Measurements from ENCODE around the gene MRM3. TPM values are rescaled to one million over a fixed set of nuclear protein-coding genes. Genes with fewer than 3 reads are reported as not detected.
"Not testable (repeated sequence)": the region's sequence is repeated elsewhere in the genome, so short reads cannot be mapped to it uniquely, and the experiment has no call there.

The MRM3 gene
- total RNA-seq, 4 donors from 2014 or later: 3.2 to 20.8 (median 11.6) TPM

GRCh38 chr17:746181-746580 lies 36.0 kb upstream of the MRM3 start:
- Histone ChIP-seq H3K4me3 (no peak overlapping the region), H3K27ac (no peak overlapping the region), H3K36me3 (no peaks in the 10 kb centered on the region), H3K4me1 (peaks cover 0 to 12% of the 10 kb centered on the region in 2 donors), H3K27me3 (no peaks in the 10 kb centered on the region), H3K9me3 (no peaks in the 10 kb centered on the region)
- DNase-seq: no peak
- intact Hi-C loops (cut with DNase I; ENCODE audit: low total_unique reads): no loop called here
- no peak for TF ChIP-seq POLR2A (IDR thresholded peaks at IDR 0.05)
- TF ChIP-seq CTCF (IDR thresholded peaks at IDR 0.05): no peak

DNA sequence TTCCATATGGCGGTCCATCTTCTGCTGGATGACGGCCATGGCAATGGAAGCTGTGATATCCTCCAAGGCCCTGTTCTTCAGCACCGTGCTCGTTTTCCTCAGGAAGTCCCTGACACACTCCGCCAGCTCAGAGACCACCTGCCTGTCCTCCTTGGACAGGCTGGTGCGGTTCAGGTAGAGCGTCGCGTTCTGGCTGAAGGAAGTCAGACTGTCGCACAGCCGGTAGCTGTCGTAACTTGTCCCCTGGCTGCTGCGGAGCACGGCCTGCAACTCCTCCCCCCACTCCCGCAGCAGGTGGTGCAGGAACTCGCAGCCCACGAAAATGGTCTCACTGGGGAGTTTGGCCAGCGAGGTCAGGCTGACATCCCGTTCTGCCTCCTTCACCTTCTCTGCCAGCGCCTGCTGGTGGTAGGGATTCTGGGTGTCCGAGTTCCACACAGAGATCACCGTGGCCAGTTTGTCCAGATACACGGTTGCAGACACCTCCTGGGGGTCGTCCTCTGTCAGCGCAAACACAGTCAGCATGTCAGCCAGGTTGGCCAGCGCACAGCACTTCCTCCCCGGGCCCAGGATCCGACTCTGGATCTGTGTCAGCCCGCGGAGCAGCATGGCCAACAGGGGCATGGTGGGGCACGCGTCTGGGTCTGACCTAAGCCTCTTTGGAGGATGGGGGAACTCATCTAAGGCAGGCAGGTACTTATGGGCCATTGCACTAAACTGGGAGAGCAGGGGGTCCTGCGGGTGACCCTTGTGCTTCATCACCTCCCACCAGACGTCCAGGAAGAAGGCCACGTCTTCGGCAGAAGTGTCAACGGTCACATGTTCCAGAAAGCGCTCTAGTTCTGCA lies 35.1 kb upstream of the MRM3 start:
- no peak for DNase-seq
- no peaks in the 10 kb centered on the region for H3K27me3 ChIP-seq
- no peaks in the 10 kb centered on the region for H3K9me3 ChIP-seq
- H3K36me3 ChIP-seq: no peaks in the 10 kb centered on the region
- no peak overlapping the region for H3K4me3 ChIP-seq
- TF ChIP-seq CTCF (IDR thresholded peaks at IDR 0.05) (no peak), POLR2A (IDR thresholded peaks at IDR 0.05) (no peak)
- no peak overlapping the region for H3K27ac ChIP-seq
- H3K4me1 ChIP-seq: peaks cover 0 to 14% of the 10 kb centered on the region in 2 donors
- intact Hi-C loops (cut with DNase I; ENCODE audit: low total_unique reads): no loop called here

GRCh38 chr17:748604-749003 lies 33.5 kb upstream of the MRM3 start:
- H3K36me3 ChIP-seq; H3K4me3 ChIP-seq; H3K27ac ChIP-seq; H3K27me3 ChIP-seq; DNase-seq; intact Hi-C loops (cut with DNase I; ENCODE audit: low total_unique reads); H3K9me3 ChIP-seq: not testable (repeated sequence)
- H3K4me1 ChIP-seq: peaks cover 0 to 14% of the 10 kb centered on the region in 2 donors

GRCh38 chr17:749359-749758 lies 32.8 kb upstream of the MRM3 start:
- H3K9me3 ChIP-seq; H3K27ac ChIP-seq; intact Hi-C loops (cut with DNase I; ENCODE audit: low total_unique reads); H3K4me3 ChIP-seq; H3K36me3 ChIP-seq; H3K27me3 ChIP-seq; DNase-seq: not testable (repeated sequence)
- H3K4me1 ChIP-seq: peaks cover 0 to 14% of the 10 kb centered on the region in 2 donors

DNA sequence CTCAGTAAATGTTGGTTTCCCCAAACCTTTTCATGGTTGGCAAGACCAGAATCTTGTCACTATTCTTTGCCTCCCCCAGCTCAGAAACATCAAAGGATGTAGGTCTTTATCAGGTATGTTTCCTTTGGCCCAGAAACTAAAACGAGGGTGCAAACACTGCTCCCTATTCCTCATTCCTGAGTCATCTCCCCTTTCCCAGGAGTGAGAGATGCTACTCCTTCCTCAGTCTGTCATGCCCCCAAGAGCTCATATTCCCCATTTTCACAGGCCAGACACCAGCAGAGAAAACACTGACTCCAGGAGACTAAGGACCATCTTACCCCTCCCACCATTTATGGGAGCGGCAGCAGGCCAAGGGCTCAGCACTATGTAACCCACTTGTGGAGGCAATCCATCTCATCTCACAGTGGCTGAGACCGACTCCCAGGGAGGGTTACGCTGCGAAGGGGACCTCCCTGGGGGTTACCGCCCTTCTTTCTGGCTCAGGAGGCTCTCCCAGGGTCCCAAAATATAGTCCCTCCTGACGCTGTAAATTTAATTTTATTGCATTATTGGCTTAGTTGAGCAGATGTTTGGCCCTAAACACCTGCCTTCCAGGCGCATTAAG lies 31.6 kb upstream of the MRM3 start:
- DNase-seq: no peak
- Histone ChIP-seq H3K36me3 (no peaks in the 10 kb centered on the region), H3K9me3 (no peaks in the 10 kb centered on the region), H3K4me1 (peaks cover 0 to 14% of the 10 kb centered on the region in 2 donors), H3K4me3 (peak overlapping the region in 1 of 2 donors; percentile 75), H3K27me3 (no peaks in the 10 kb centered on the region), H3K27ac (peak overlapping the region in 1 of 2 donors; percentile 3)
- TF ChIP-seq CTCF (IDR thresholded peaks at IDR 0.05) (no peak), POLR2A (IDR thresholded peaks at IDR 0.05) (no peak)
- intact Hi-C loops (cut with DNase I; ENCODE audit: low total_unique reads): no loop called here

DNA sequence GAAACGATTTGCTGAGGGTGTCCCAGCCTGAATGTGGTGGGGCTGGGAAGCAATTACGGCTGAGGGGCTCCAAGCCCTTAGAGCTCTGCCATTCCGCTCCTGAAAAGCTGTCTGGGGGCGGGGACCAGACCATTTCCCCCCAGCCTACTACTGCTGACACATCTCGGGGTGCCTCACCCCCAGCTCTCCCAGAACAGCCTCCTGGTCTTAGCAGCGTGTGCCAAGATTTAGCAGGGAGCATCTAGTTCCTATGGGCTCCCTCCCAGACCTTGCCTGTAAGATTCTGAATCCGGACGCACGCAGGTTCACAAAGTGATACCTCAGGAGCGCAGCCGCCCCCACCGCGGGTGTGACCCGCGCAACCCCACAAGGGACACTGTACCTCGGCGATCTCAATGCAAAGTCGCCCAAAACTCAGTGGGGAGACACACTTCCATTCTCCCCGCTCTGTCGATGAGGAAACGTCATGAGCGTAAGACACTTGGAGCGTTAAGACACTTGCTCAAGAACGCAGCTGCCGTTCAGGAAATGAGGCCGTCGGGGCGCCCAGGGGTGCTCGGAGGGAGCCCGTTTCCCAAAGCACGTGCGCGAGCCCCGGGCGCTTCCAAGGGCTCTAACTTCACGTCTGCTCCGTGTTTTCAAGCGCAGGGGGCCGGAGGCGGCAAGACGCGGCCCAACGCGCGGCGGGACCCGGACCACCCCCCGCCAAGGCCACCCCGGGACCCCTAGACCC lies 30.7 kb upstream of the MRM3 start:
- TF ChIP-seq CTCF (IDR thresholded peaks at IDR 0.05) (no peak), POLR2A (IDR thresholded peaks at IDR 0.05) (no peak)
- peak in 1 of 2 donors; percentile 44 for DNase-seq
- intact Hi-C loops (cut with DNase I; ENCODE audit: low total_unique reads): no loop called here

More for the DNA sequence above, 30.7 kb upstream of the MRM3 start:
- Histone ChIP-seq H3K36me3 (no peaks in the 10 kb centered on the region), H3K27ac (peak overlapping the region; percentile 75 to 91), H3K9me3 (no peaks in the 10 kb centered on the region), H3K27me3 (no peaks in the 10 kb centered on the region), H3K4me3 (peak overlapping the region; percentile 59 to 75), H3K4me1 (peaks cover 0 to 14% of the 10 kb centered on the region in 2 donors)
